ENCODE data around the gene TAF5L. TPM values are rescaled to one million over a fixed set of nuclear protein-coding genes. Genes with fewer than 3 reads are reported as not detected.

Gene TAF5L
- total and polyA plus RNA-seq, 2 experiments from 2014 or later: 5.6 to 17.6 TPM

GRCh38 chr1:229623838-229624237, 2.1 kb downstream of the TAF5L start:
- no peak overlapping the region for H3K27ac ChIP-seq (ENCODE audit: low read depth)
- peaks cover 43% of the 10 kb centered on the region for H4K20me1 ChIP-seq (replicated peaks; ENCODE audit: insufficient read depth)
- H3K79me2 ChIP-seq (replicated peaks; ENCODE audit: insufficient read depth): peaks cover 91% of the 10 kb centered on the region
- ATAC-seq: no peak
- peak overlapping the region; percentile 95 for H3K4me2 ChIP-seq
- peak overlapping the region; percentile 96; the same call in 1 of the 2 replicates for H3K4me3 ChIP-seq
- Mint-ChIP-seq H3K4me1 (peaks cover 31% of the 10 kb centered on the region), H3K27ac (no peak overlapping the region), H3K36me3 (ENCODE audit: low read depth) (peaks cover 14% of the 10 kb centered on the region), H3K4me3 (peak overlapping the region; percentile 27), H3K9me3 (no peaks in the 10 kb centered on the region), H3K27me3 (ENCODE audit: insufficient read depth, low read depth, poor library complexity) (peaks cover 14% of the 10 kb centered on the region)
- TF ChIP-seq ETS1 (IDR thresholded peaks at IDR 0.05) (no peak), NANOG (IDR thresholded peaks at IDR 0.05; ENCODE audit: borderline replicate concordance) (no peak)
- no peak for DNase-seq (ENCODE audit: low spot score)
- 0 out of 2 replicates have a peak, but pooled peaks cover 8% of the 10 kb centered on the region for H3F3A ChIP-seq (replicated peaks; ENCODE audit: low read depth)
- H2AFZ ChIP-seq: no peak overlapping the region
- no peaks in the 10 kb centered on the region for H3K9me2 ChIP-seq (ENCODE audit: insufficient read depth)
- H3K27me3 ChIP-seq (ENCODE audit: insufficient read depth): no peaks in the 10 kb centered on the region
- H3K36me3 ChIP-seq (ENCODE audit: insufficient read depth): peaks cover 4% of the 10 kb centered on the region; the same call in 1 of the 2 replicates
- peaks cover 20% of the 10 kb centered on the region for H3K4me1 ChIP-seq (ENCODE audit: insufficient read depth)

- ATAC-seq (no peak), DNase-seq (ENCODE audit: low spot score) (no peak)
- H3K36me3 Mint-ChIP-seq (ENCODE audit: low read depth): peaks cover 9% of the 10 kb centered on the region; the same call in 1 of the 3 replicates
- peaks cover 31% of the 10 kb centered on the region for H3K4me1 Mint-ChIP-seq
- peaks cover 14% of the 10 kb centered on the region for H3K27me3 Mint-ChIP-seq (ENCODE audit: insufficient read depth, low read depth, poor library complexity)
- H3K9me3 Mint-ChIP-seq: no peaks in the 10 kb centered on the region
- H3K4me3 ChIP-seq: peak overlapping the region; percentile 96; the same call in 1 of the 2 replicates
- no peak overlapping the region for H3K4me2 ChIP-seq
- no peak overlapping the region for H2AFZ ChIP-seq
- H3K27ac ChIP-seq (ENCODE audit: low read depth): no peak overlapping the region
- H3F3A ChIP-seq (replicated peaks; ENCODE audit: low read depth): 0 out of 2 replicates have a peak, but pooled peaks cover 8% of the 10 kb centered on the region
- no peak overlapping the region for H3K4me3 Mint-ChIP-seq
- peaks cover 38% of the 10 kb centered on the region for H4K20me1 ChIP-seq (replicated peaks; ENCODE audit: insufficient read depth)
- H3K27me3 ChIP-seq (ENCODE audit: insufficient read depth): no peaks in the 10 kb centered on the region
- no peaks in the 10 kb centered on the region for H3K9me2 ChIP-seq (ENCODE audit: insufficient read depth)
- peaks cover 91% of the 10 kb centered on the region for H3K79me2 ChIP-seq (replicated peaks; ENCODE audit: insufficient read depth)
- no peak overlapping the region for H3K27ac Mint-ChIP-seq
- peaks cover 20% of the 10 kb centered on the region for H3K4me1 ChIP-seq (ENCODE audit: insufficient read depth)
- H3K36me3 ChIP-seq (ENCODE audit: insufficient read depth): 0 out of 2 replicates have a peak, but pooled peaks cover under 1% of the 10 kb centered on the region
- TF ChIP-seq STAT1 (IDR thresholded peaks at IDR 0.05; ENCODE audit: unreplicated experiment) (no peak), POLR2AphosphoS5 (IDR thresholded peaks at IDR 0.05; ENCODE audit: low read depth) (no peak), ZNF331 (CRISPR knock-in tag; IDR thresholded peaks at IDR 0.05; ENCODE audit: low read depth) (no peak), EZH2phosphoT487 (IDR thresholded peaks at IDR 0.05; ENCODE audit: unreplicated experiment) (no peak), CREB1 (CRISPR knock-in tag; IDR thresholded peaks at IDR 0.05; ENCODE audit: low read depth) (no peak), EZH2 (IDR thresholded peaks at IDR 0.05; ENCODE audit: low read depth, unreplicated experiment) (no peak), ETS1 (IDR thresholded peaks at IDR 0.05) (no peak), ZNF462 (CRISPR knock-in tag; IDR thresholded peaks at IDR 0.05) (no peak), NANOG (IDR thresholded peaks at IDR 0.05; ENCODE audit: borderline replicate concordance) (no peak)
Observed at GRCh38 chr1:229623225-229623624, 2.7 kb downstream of the TAF5L start.

Data from GM23338 (cell line).